ENCODE results near the gene ADGRL3.

GRCh38 chr4:61245069-61245714, 45.1 kb downstream of the ADGRL3 start:
- TF ChIP-seq, protein P1, sequence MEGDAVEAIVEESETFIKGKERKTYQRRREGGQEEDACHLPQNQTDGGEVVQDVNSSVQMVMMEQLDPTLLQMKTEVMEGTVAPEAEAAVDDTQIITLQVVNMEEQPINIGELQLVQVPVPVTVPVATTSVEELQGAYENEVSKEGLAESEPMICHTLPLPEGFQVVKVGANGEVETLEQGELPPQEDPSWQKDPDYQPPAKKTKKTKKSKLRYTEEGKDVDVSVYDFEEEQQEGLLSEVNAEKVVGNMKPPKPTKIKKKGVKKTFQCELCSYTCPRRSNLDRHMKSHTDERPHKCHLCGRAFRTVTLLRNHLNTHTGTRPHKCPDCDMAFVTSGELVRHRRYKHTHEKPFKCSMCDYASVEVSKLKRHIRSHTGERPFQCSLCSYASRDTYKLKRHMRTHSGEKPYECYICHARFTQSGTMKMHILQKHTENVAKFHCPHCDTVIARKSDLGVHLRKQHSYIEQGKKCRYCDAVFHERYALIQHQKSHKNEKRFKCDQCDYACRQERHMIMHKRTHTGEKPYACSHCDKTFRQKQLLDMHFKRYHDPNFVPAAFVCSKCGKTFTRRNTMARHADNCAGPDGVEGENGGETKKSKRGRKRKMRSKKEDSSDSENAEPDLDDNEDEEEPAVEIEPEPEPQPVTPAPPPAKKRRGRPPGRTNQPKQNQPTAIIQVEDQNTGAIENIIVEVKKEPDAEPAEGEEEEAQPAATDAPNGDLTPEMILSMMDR (IDR thresholded peaks at IDR 0.05; ENCODE audit: borderline replicate concordance, extremely low read depth, low read length, poor library complexity, severe bottlenecking): no peak
- no peak for TF ChIP-seq EZH2 (IDR thresholded peaks at IDR 0.05; ENCODE audit: borderline replicate concordance, low read depth, low read length, severe bottlenecking)
